Measurements from ENCODE around the gene SMTNL2.

SMTNL2 gene

DNA sequence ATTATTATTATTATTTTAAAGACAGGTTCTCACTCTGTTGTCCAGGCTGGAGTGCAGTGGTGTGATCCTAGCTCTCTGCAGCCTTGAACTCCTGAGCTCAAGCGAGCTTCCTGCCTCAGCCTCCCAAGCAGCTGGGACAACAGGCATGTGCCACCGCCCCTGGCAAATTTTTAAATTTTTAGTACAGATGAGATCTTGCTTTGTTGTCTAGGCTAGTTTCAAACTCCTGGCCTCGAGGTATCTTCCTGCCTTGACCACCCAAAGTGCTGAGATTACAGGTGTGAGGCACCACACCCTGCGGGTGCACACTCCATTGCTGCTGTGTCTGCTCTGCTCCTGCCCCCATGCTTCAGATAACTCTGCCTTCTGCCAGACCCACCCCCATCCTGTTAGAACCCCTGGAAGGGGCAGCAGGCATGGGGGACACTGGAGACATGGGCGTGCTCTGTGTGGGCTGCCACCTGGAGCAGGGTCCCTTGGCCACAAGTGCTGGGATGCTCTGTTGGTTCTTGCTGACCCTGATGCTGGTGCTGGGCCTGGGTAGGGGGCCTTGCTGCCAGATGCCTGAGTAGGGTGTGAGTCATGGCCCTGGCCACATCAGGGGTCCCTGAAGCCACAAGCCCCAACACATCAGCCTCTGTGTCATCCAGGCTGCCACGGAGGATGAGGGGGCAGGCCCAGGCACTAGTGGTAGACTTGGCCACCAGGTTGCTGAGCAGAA is 26.5 kb upstream of the SMTNL2 start:
- DNase-seq (ENCODE audit: insufficient read length, low spot score) (no peak), FAIRE-seq (no peak)
- TF ChIP-seq, protein P1, sequence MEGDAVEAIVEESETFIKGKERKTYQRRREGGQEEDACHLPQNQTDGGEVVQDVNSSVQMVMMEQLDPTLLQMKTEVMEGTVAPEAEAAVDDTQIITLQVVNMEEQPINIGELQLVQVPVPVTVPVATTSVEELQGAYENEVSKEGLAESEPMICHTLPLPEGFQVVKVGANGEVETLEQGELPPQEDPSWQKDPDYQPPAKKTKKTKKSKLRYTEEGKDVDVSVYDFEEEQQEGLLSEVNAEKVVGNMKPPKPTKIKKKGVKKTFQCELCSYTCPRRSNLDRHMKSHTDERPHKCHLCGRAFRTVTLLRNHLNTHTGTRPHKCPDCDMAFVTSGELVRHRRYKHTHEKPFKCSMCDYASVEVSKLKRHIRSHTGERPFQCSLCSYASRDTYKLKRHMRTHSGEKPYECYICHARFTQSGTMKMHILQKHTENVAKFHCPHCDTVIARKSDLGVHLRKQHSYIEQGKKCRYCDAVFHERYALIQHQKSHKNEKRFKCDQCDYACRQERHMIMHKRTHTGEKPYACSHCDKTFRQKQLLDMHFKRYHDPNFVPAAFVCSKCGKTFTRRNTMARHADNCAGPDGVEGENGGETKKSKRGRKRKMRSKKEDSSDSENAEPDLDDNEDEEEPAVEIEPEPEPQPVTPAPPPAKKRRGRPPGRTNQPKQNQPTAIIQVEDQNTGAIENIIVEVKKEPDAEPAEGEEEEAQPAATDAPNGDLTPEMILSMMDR (IDR thresholded peaks at IDR 0.05; ENCODE audit: insufficient read depth, missing control alignments) = no peak

DNA sequence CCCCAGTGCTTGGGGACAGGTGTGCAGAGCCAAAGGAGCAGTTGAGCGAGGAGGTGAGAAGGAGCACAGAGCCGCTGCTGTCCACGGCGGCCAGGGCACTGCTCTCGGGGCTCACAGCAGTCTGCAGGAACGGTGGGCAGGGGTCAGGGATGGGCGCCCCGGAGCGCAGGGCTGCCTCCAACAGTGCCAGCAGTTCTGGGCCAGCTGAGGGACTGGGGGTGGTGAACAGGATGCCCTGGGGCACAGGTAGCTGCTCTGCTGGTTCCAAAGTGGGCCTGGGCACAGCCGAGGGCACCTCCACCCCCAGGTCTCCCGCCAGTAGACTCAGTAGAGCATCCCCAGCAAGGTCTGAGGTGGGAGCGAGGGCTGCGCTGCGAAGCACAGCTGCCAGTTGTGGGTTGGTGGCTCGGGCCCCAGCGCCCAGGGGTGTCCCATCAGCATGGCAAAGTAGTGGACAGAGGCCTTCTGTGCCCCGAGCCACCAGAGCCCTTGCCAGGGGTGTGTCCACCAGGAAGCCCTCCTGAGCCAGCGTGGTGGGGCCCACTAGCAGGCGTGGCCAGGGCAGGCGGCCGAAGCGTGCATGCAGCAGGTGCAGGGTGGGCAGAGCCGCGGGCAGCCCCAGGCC is 25.9 kb upstream of the SMTNL2 start:
- TF ChIP-seq, protein P1 (IDR thresholded peaks at IDR 0.05; ENCODE audit: insufficient read depth, missing control alignments) = no peak
- FAIRE-seq = no peak
- no peak for DNase-seq (ENCODE audit: insufficient read length, low spot score)

DNA sequence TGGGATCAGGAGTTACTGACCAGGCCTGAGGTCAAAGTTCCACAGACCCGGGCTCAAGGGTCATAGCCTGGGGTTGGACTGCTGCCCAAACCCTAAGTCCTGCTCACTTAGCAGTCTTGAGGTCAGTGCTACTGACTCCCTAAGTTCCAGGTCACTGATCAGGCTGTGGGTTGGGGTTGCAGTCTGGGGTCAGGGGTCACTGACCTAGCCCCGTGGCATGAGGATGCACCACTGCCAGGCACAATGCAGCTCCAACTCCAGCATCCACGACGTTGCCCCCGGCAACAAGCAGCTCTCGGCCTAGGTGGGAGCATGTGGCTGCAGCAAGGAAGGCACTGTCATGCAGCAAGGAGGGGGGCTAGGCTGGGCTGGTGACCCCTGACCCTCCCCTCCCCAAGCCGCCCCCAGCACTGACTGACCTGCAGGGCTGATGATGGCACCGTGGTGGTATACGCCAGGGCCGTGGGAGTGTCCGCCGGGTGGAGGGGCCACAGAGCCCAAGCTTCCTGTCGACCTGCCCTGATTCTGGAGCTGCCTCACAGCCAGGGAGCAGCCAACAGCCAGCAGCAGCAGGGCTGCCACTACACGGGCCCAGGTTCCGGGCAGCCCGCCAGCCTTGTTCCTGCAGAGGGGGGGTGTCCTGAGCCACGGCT is 25.1 kb upstream of the SMTNL2 start:
- DNase-seq (ENCODE audit: insufficient read length, low spot score) = no peak
- TF ChIP-seq, protein P1 (IDR thresholded peaks at IDR 0.05; ENCODE audit: insufficient read depth, missing control alignments) = no peak
- FAIRE-seq = no peak

DNA sequence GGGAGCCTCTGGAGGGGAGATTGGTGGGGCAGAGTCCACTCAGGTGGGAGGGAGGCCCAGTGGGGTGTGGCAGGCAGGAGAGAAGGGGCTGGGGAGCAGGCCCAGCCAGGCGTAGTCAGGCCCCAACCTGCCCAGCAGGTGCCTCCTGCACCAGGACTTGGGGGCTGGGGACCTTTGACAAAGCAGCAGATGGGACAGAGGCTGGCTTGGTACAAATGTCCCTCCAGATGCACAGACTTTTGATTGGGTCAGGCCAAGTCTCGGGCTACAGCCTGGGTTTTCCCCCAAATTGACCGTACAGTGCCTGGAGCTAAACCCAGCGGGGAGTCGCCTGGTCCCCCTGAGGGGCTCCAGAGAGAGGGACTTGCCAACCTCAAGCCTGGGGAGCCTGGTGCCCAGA is 24.4 kb upstream of the SMTNL2 start:
- TF ChIP-seq, protein P1 (IDR thresholded peaks at IDR 0.05; ENCODE audit: insufficient read depth, missing control alignments) = no peak
- DNase-seq (ENCODE audit: insufficient read length, low spot score) (no peak), FAIRE-seq (no peak)

DNA sequence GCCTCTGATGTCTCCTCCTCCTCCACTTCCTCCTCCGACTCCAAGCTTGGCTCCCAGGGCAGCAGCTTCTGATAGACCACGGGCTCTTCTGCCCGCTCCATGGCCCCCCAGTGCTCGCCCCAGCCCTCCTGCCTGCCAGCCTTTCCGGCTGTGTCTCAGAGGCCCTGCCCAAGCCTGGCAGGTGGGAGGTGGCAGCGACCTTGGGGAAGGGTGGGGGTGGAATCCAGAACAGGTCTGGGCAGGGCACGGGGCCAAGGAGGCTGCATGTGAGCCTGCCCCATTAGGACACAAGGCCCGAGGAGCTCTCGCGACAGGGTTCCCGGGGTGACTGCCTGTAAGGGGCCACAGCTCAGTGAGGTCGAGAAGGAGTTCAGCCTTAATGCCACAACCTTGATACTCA is 23.9 kb upstream of the SMTNL2 start, which contains the start of gene GGT6:
Gene GGT6 (minus strand): TSS at position 157 of the 400 bp plus-strand sequence. CDS start 56 bp downstream, at position 101.
- DNase-seq (ENCODE audit: insufficient read length, low spot score) (no peak), FAIRE-seq (no peak)
- TF ChIP-seq, protein P1 (IDR thresholded peaks at IDR 0.05; ENCODE audit: insufficient read depth, missing control alignments) = no peak

DNA sequence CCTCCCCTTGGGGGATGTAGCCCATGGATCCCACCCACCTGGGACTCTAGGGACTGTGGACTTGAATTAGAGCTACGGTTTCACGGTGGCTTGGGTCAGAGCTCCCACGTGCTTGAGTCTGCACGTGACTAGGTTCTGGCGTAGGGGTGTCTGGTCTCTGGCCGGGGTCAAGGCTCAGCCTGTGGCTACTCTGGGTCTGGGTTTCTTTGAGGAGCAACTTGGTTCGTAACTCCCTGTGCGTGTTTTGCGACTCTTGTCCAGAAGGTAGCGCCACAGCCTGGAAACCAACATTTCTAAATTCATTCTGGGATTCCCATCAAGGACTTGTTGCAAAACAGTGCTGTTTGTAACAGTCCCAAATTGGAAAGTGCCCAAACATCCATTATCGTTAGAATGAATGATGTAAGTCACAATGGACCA is 23.5 kb upstream of the SMTNL2 start:
- TF ChIP-seq, protein P1 (IDR thresholded peaks at IDR 0.05; ENCODE audit: insufficient read depth, missing control alignments) = no peak
- FAIRE-seq (no peak), DNase-seq (ENCODE audit: insufficient read length, low spot score) (no peak)
